Measurements from ENCODE around the gene EPHB2.

DNA sequence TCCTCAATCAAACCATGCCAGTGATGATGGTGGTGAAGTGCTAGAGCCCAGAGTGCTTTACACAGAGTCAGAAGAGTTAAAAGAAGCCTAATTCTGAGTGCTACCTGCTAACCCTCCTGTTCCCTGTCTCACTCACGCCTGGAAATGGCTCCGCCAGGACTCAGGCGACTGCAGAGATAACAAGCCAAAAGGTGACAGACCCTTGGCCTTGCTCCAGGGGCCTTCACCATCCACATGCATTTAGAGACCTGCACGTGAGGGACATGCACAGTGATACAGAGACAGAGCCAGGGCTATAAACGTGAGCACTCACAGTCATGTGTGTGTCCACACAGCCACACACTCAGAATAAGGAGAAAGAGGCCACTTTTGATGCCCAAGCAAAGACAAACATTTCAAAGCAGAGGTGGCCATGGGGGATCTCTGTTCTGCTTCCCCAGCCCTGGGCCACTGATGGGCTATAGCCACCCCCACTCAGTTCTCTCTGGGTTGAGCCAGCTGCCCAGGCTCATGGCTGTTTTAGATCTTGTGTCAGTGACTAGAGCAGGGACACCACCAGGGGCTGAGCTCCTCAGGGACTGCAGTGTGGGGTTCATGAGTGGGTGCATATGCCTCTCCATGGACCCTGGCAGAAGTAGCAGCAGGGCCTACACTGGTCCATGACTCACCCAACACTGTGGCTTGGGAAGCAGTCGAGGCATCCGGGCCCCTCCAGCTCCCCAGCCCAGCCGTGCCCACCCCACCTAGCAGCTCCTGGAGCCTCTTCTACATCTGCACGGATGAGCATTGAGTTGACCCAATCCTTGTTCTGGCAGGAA, 117.2 kb downstream of the EPHB2 start:
- TF ChIP-seq TAF1 (IDR thresholded peaks at IDR 0.05; ENCODE audit: borderline replicate concordance, insufficient read depth, low read length) (no peak), POLR2AphosphoS5 (IDR thresholded peaks at IDR 0.05; ENCODE audit: low read depth, low read length) (no peak)

Data from PFSK-1 (cell line).